ENCODE measurements around the gene VSIG10.
A peak's percentile ranks its signal among the peaks of the same experiment; 100 is the strongest.
"Not testable (repeated sequence)": the region's sequence is repeated elsewhere in the genome, so short reads cannot be mapped to it uniquely, and the experiment has no call there.

Gene VSIG10

GRCh38 chr12:118032188-118032587 is 71.6 kb downstream of the VSIG10 start:
- DNase-seq (ENCODE audit: low read depth) = no peak

- DNase-seq (ENCODE audit: low read depth) = no peak
Observed at GRCh38 chr12:118029166-118029565, 74.6 kb downstream of the VSIG10 start.

GRCh38 chr12:118025168-118025567 is 78.6 kb downstream of the VSIG10 start:
- no peak for DNase-seq (ENCODE audit: low read depth)

GRCh38 chr12:118023301-118023860 is 80.4 kb downstream of the VSIG10 start:
- no peak for DNase-seq (ENCODE audit: low read depth)

- no peak for DNase-seq (ENCODE audit: low read depth)
Observed at GRCh38 chr12:118022728-118023109, 81.1 kb downstream of the VSIG10 start.

GRCh38 chr12:118022097-118022727 is 81.6 kb downstream of the VSIG10 start:
- not testable (repeated sequence) for DNase-seq (ENCODE audit: low read depth)

- no peak for DNase-seq (ENCODE audit: low read depth)
Observed at GRCh38 chr12:118020036-118020435, 83.8 kb downstream of the VSIG10 start.

- no peak for DNase-seq (ENCODE audit: low read depth)
Observed at GRCh38 chr12:118017926-118018325, 85.9 kb downstream of the VSIG10 start.

GRCh38 chr12:118016424-118017264 is 87.2 kb downstream of the VSIG10 start, which contains the start of gene RFC5:
Gene RFC5, plus strand, starts transcription at chr12:118016703. Its CDS starts 125 bp downstream, at chr12:118016828.
- DNase-seq (ENCODE audit: low read depth) = peak; percentile 97

GRCh38 chr12:118015944-118016343 is 87.9 kb downstream of the VSIG10 start:
- no peak for DNase-seq (ENCODE audit: low read depth)

GRCh38 chr12:118015306-118015705 is 88.5 kb downstream of the VSIG10 start:
- no peak for DNase-seq (ENCODE audit: low read depth)
